GM19099 (cell line): Measurements from ENCODE around the gene COL6A5.

Experiments used
- POLR2A ChIP-seq: IDR thresholded peaks from 3 replicates; pipeline ENCODE4 v1.6.1; 2011; ENCODE audit warnings: low read depth; ENCODE audit not compliant: insufficient read length; ENCODE audit errors: extremely low read depth

COL6A5 gene

GRCh38 chr3:130420466-130420865 is 75.0 kb downstream of the COL6A5 start:
- no peak for TF ChIP-seq POLR2A

GRCh38 chr3:130423064-130423463 is 77.6 kb downstream of the COL6A5 start:
- TF ChIP-seq POLR2A: no peak

GRCh38 chr3:130424837-130425236 is 79.4 kb downstream of the COL6A5 start:
- no peak for TF ChIP-seq POLR2A

GRCh38 chr3:130425484-130425883 is 80.0 kb downstream of the COL6A5 start:
- TF ChIP-seq POLR2A: no peak

GRCh38 chr3:130426206-130426605 is 80.7 kb downstream of the COL6A5 start:
- no peak for TF ChIP-seq POLR2A

GRCh38 chr3:130428871-130429712 is 83.6 kb downstream of the COL6A5 start:
- no peak for TF ChIP-seq POLR2A

- TF ChIP-seq POLR2A: no peak
Observed at GRCh38 chr3:130429713-130430023, 84.2 kb downstream of the COL6A5 start.

GRCh38 chr3:130430266-130430665 is 84.8 kb downstream of the COL6A5 start:
- no peak for TF ChIP-seq POLR2A

GRCh38 chr3:130433306-130433705 is 87.8 kb downstream of the COL6A5 start:
- no peak for TF ChIP-seq POLR2A

GRCh38 chr3:130442284-130442683 is 96.8 kb downstream of the COL6A5 start:
- TF ChIP-seq POLR2A: no peak

- no peak for TF ChIP-seq POLR2A
Observed at GRCh38 chr3:130456540-130456939, 111.1 kb downstream of the COL6A5 start.

- no peak for TF ChIP-seq POLR2A
Observed at GRCh38 chr3:130457671-130458070, 112.2 kb downstream of the COL6A5 start.

GRCh38 chr3:130459944-130460343 is 114.5 kb downstream of the COL6A5 start:
- TF ChIP-seq POLR2A: no peak

- TF ChIP-seq POLR2A: no peak
Observed at GRCh38 chr3:130462089-130462488, 116.6 kb downstream of the COL6A5 start.

- no peak for TF ChIP-seq POLR2A
Observed at GRCh38 chr3:130463221-130463620, 117.7 kb downstream of the COL6A5 start.

- TF ChIP-seq POLR2A: no peak
Observed at GRCh38 chr3:130465521-130465920, 120.0 kb downstream of the COL6A5 start.

- no peak for TF ChIP-seq POLR2A
Observed at GRCh38 chr3:130468311-130468710, 122.8 kb downstream of the COL6A5 start.
